ENCODE results near the gene GFPT1. TPM values are rescaled to one million over a fixed set of nuclear protein-coding genes. Genes with fewer than 3 reads are reported as not detected.

GFPT1 gene
- total and polyA plus RNA-seq, 9 of the 15 experiments (the other 6 are each of a cell fraction or from before 2014, with no cell fraction given) = 6.6 to 38.3 (median 15.9) TPM

- no peak overlapping the region for H3K4me3 ChIP-seq
- BruUV-seq (replicated peaks) = no TSS peak
- WGBS (ENCODE audit: insufficient coverage, low coverage, missing lambda C conversion rate) = 92% methylated on average over 3 of the region's 3 CpGs
- no peaks in the 10 kb centered on the region for H3K9me3 ChIP-seq (replicated peaks; ENCODE audit: control insufficient read depth, insufficient read depth, low read depth, low read length)
- no peaks in the 10 kb centered on the region for H3K9me1 ChIP-seq (ENCODE audit: control insufficient read depth, insufficient read depth, low read length)
- no peak overlapping the region for H3K4me2 ChIP-seq (ENCODE audit: insufficient read depth, low read length)
- no peaks in the 10 kb centered on the region for H3K4me1 ChIP-seq (replicated peaks in 1 of 2; ENCODE audit: control insufficient read depth in 2 of 2, insufficient read depth in 2 of 2, low read length in 2 of 2)
- TF ChIP-seq SRF (CRISPR knock-in tag; IDR thresholded peaks at IDR 0.05) (no peak), HNRNPL (IDR thresholded peaks at IDR 0.05; ENCODE audit: low read depth, low read length) (no peak), HDGF (IDR thresholded peaks at IDR 0.05) (no peak), GTF2B (IDR thresholded peaks at IDR 0.05; ENCODE audit: extremely low read depth, insufficient read length) (no peak), POLR3G (IDR thresholded peaks at IDR 0.05; ENCODE audit: extremely low read depth, insufficient read length, insufficient replicate concordance) (no peak), NR4A1 (CRISPR knock-in tag; IDR thresholded peaks at IDR 0.05) (no peak), NR4A1 (tag; IDR thresholded peaks at IDR 0.05) (no peak), KDM5B (IDR thresholded peaks at IDR 0.05; ENCODE audit: insufficient replicate concordance, low read depth, low read length) (no peak), PURB (CRISPR knock-in tag; IDR thresholded peaks at IDR 0.05; ENCODE audit: low read depth) (no peak), MCM7 (IDR thresholded peaks at IDR 0.05) (no peak)
- in situ Hi-C loops (cut with MboI) = no loop called here
- H3K36me3 ChIP-seq (ENCODE audit: control insufficient read depth, insufficient read depth, low read length) = peaks cover 83% of the 10 kb centered on the region
- H3K27ac ChIP-seq (ENCODE audit: extremely low read depth, low read depth, low read length) = no peak overlapping the region
- no peak overlapping the region for H3K9ac ChIP-seq (ENCODE audit: insufficient read depth in 1 of 2, low read depth in 2 of 2, low read length in 2 of 2)
- H2AFZ ChIP-seq (ENCODE audit: low read depth, low read length) = no peak overlapping the region
- H3K79me2 ChIP-seq (ENCODE audit: control insufficient read depth, insufficient read depth, low read length) = no peaks in the 10 kb centered on the region; the same call in 2 of the 3 replicates
- CTCF ChIA-PET (ENCODE audit: low intra/inter-chr PET ratio) = no interaction called here
- DNase-seq (ENCODE audit: extremely low read depth in 1 of 4, low spot score in 3 of 4) (no peak), FAIRE-seq (no peak), ATAC-seq (no peak)
- H3K27me3 ChIP-seq (ENCODE audit: control insufficient read depth in 2 of 2, insufficient read depth in 2 of 2, low read length in 2 of 2) = no peaks in the 10 kb centered on the region
- H4K20me1 ChIP-seq (replicated peaks; ENCODE audit: control insufficient read depth, insufficient read depth, low read length) = no peaks in the 10 kb centered on the region
- intact Hi-C loops (cut with micrococcal nuclease) = no loop called here
- POLR2A ChIA-PET = interaction anchor here (0.6 to 1.7 kb wide), 7 partner anchors 9 to 81 kb away, joined by 3 to 6 read pairs (median 3); no protein-coding TSS in a partner anchor
Observed at GRCh38 chr2:69358914-69359313, 28.1 kb downstream of the GFPT1 start.
